ENCODE results near the gene RUNX1.

GRCh38 chr21:34882719-34883131 lies 166.4 kb downstream of the RUNX1 start:
- TF ChIP-seq CTCF (IDR thresholded peaks at IDR 0.05) (no peak), POLR2A (IDR thresholded peaks at IDR 0.05) (no peak)
